Measurements from ENCODE around the gene PIWIL1. TPM values are rescaled to one million over a fixed set of nuclear protein-coding genes. Genes with fewer than 3 reads are reported as not detected.

Gene PIWIL1
- total and polyA plus RNA-seq, 2 donors (not counting 3 experiments of a cell fraction or from before 2014, with no cell fraction given) = not detected

- no peak overlapping the region for H3K4me2 ChIP-seq (ENCODE audit: insufficient read depth, low read length)
- no peak for DNase-seq (ENCODE audit: low read depth, low spot score)
- H3K9me3 ChIP-seq (replicated peaks; ENCODE audit: control insufficient read depth, insufficient read depth, low read length) = peaks cover 13% of the 10 kb centered on the region
- H3K9me1 ChIP-seq (replicated peaks; ENCODE audit: control insufficient read depth, extremely low read depth, insufficient read depth, low read length) = no peaks in the 10 kb centered on the region
- ChIA-PET POLR2A (no interaction called here), CTCF (no interaction called here)
- H3K36me3 ChIP-seq (ENCODE audit: control insufficient read depth in 2 of 2, extremely low read depth in 1 of 2, insufficient read depth in 2 of 2, low read length in 2 of 2) = no peaks in the 10 kb centered on the region
- H3K27me3 ChIP-seq (ENCODE audit: control insufficient read depth in 2 of 2, insufficient read depth in 2 of 2, low read length in 2 of 2) = no peaks in the 10 kb centered on the region
- H3K4me1 ChIP-seq (ENCODE audit: control insufficient read depth, extremely low read depth, insufficient read depth, low read length) = no peaks in the 10 kb centered on the region
- H3K9ac ChIP-seq (replicated peaks; ENCODE audit: extremely low read depth, insufficient read depth, low read length) = no peak overlapping the region
- H4K20me1 ChIP-seq (replicated peaks; ENCODE audit: control insufficient read depth, extremely low read depth, insufficient read depth, low read length) = no peaks in the 10 kb centered on the region
- dilution Hi-C loops (cut with MboI; ENCODE audit: extremely low pct_ligation_motif_present, low sequenced_read_pairs) = no loop called here
- intact Hi-C loops (cut with micrococcal nuclease) = no loop called here
- no peak for FAIRE-seq
- no peak overlapping the region for H3K4me3 ChIP-seq (replicated peaks in 1 of 3; ENCODE audit: insufficient read depth in 1 of 3, low read depth in 1 of 3, low read length in 3 of 3)
- no TSS peak for BruUV-seq (replicated peaks)
- no peak overlapping the region for H2AFZ ChIP-seq (ENCODE audit: low read depth, low read length)
- no peak overlapping the region for H3K27ac ChIP-seq (ENCODE audit: insufficient read depth, low read depth, low read length)
- H3K79me2 ChIP-seq (ENCODE audit: control insufficient read depth, insufficient read depth, low read length) = no peaks in the 10 kb centered on the region
- no peak for TF ChIP-seq GATA2 (IDR thresholded peaks at IDR 0.05; ENCODE audit: insufficient read depth, insufficient read length, low read depth, low read length)
- no peak for TF ChIP-seq POLR2A (IDR thresholded peaks at IDR 0.05; ENCODE audit: low read depth, low read length)
Measured at GRCh38 chr12:130420071-130420470, 82.4 kb downstream of the PIWIL1 start.

- Histone ChIP-seq H3K36me3 (ENCODE audit: control insufficient read depth in 2 of 2, extremely low read depth in 1 of 2, insufficient read depth in 2 of 2, low read length in 2 of 2) (no peaks in the 10 kb centered on the region), H3K9me1 (replicated peaks; ENCODE audit: control insufficient read depth, extremely low read depth, insufficient read depth, low read length) (no peaks in the 10 kb centered on the region), H3K27me3 (ENCODE audit: control insufficient read depth in 2 of 2, insufficient read depth in 2 of 2, low read length in 2 of 2) (no peaks in the 10 kb centered on the region), H3K4me3 (replicated peaks in 1 of 3; ENCODE audit: insufficient read depth in 1 of 3, low read depth in 1 of 3, low read length in 3 of 3) (no peak overlapping the region), H3K4me1 (ENCODE audit: control insufficient read depth, extremely low read depth, insufficient read depth, low read length) (no peaks in the 10 kb centered on the region), H2AFZ (ENCODE audit: low read depth, low read length) (no peak overlapping the region), H3K4me2 (ENCODE audit: insufficient read depth, low read length) (no peak overlapping the region), H3K9ac (replicated peaks; ENCODE audit: extremely low read depth, insufficient read depth, low read length) (no peak overlapping the region), H3K9me3 (replicated peaks; ENCODE audit: control insufficient read depth, insufficient read depth, low read length) (peaks cover 13% of the 10 kb centered on the region), H4K20me1 (replicated peaks; ENCODE audit: control insufficient read depth, extremely low read depth, insufficient read depth, low read length) (no peaks in the 10 kb centered on the region), H3K27ac (ENCODE audit: insufficient read depth, low read depth, low read length) (no peak overlapping the region), H3K79me2 (ENCODE audit: control insufficient read depth, insufficient read depth, low read length) (no peaks in the 10 kb centered on the region)
- CTCF ChIA-PET = interaction anchor here (0.6 kb wide), 1 partner anchor 208 kb away, joined by 3 read pairs; no protein-coding TSS in a partner anchor
- TF ChIP-seq POLR2AphosphoS5 (IDR thresholded peaks at IDR 0.05; ENCODE audit: insufficient read depth, low read depth, low read length) (no peak), MYC (IDR thresholded peaks at IDR 0.05; ENCODE audit: low read depth, low read length) (no peak), EZH2 (IDR thresholded peaks at IDR 0.05; ENCODE audit: borderline replicate concordance, low read depth, low read length, severe bottlenecking) (no peak), MAX (IDR thresholded peaks at IDR 0.05; ENCODE audit: insufficient read depth, insufficient read length) (no peak), CTCF (IDR thresholded peaks at IDR 0.05; ENCODE audit: extremely low read depth in 1 of 2, insufficient read depth in 1 of 2, low read depth in 1 of 2, low read length in 2 of 2) (no peak), JUN (IDR thresholded peaks at IDR 0.05; ENCODE audit: borderline replicate concordance, insufficient read depth, insufficient read length, low read depth) (no peak), POLR2A (IDR thresholded peaks at IDR 0.05; ENCODE audit: low read depth, low read length) (no peak)
- DNase-seq (ENCODE audit: low read depth, low spot score) (no peak), FAIRE-seq (no peak)
- POLR2A ChIA-PET = no interaction called here
- intact Hi-C loops (cut with micrococcal nuclease) = no loop called here
- dilution Hi-C loops (cut with MboI; ENCODE audit: extremely low pct_ligation_motif_present, low sequenced_read_pairs) = no loop called here
- BruUV-seq (replicated peaks) = no TSS peak
Measured at GRCh38 chr12:130421896-130422295, 84.2 kb downstream of the PIWIL1 start.

Data from endothelial cell of umbilical vein (primary cell).